ENCODE results near the gene C11orf98.

Gene C11orf98

DNA sequence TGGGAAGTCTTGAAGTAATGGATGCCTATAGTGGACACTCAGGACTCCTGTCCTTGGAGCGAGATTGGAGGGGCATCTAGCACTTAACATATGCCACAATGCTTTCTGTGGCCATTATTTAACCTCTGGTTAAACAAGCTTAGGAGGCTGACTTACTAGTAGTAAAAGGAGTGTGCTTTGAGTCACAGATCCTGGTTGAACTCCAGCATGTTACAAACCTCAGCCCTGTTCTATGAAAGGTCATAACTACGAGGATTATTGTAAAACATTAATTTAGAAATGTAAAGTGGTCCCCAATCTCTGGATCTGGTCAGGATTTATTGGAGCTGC, 8.2 kb upstream of the C11orf98 start:
- TF ChIP-seq, protein P1, sequence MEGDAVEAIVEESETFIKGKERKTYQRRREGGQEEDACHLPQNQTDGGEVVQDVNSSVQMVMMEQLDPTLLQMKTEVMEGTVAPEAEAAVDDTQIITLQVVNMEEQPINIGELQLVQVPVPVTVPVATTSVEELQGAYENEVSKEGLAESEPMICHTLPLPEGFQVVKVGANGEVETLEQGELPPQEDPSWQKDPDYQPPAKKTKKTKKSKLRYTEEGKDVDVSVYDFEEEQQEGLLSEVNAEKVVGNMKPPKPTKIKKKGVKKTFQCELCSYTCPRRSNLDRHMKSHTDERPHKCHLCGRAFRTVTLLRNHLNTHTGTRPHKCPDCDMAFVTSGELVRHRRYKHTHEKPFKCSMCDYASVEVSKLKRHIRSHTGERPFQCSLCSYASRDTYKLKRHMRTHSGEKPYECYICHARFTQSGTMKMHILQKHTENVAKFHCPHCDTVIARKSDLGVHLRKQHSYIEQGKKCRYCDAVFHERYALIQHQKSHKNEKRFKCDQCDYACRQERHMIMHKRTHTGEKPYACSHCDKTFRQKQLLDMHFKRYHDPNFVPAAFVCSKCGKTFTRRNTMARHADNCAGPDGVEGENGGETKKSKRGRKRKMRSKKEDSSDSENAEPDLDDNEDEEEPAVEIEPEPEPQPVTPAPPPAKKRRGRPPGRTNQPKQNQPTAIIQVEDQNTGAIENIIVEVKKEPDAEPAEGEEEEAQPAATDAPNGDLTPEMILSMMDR (IDR thresholded peaks at IDR 0.05; ENCODE audit: control insufficient read depth, extremely low read depth, insufficient read depth): no peak
- DNase-seq (ENCODE audit: low read depth): no peak
- no peak overlapping the region for H3K4me3 ChIP-seq (ENCODE audit: low read depth, low read length)

DNA sequence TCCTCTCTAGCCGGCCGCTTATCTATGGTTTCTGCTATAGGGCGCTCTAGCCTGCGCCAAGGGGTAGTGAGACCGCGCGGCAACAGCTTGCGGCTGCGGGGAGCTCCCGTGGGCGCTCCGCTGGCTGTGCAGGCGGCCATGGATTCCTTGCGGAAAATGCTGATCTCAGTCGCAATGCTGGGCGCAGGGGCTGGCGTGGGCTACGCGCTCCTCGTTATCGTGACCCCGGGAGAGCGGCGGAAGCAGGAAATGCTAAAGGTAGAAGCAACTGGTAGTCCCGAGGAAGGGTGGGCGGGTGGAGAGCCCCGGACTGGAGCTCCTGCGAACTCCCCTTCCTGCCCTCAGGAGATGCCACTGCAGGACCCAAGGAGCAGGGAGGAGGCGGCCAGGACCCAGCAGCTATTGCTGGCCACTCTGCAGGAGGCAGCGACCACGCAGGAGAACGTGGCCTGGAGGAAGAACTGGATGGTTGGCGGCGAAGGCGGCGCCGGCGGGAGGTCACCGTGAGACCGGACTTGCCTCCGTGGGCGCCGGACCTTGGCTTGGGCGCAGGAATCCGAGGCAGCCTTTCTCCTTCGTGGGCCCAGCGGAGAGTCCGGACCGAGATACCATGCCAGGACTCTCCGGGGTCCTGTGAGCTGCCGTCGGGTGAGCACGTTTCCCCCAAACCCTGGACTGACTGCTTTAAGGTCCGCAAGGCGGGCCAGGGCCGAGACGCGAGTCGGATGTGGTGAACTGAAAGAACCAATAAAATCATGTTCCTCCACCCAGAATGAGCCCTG, 6.8 kb upstream of the C11orf98 start, which contains the start of the genes LBHD1 and UQCC3:
TSS of gene LBHD1 (minus strand) at position 660 of the 782 bp plus-strand sequence. CDS start 2,236 bp downstream, outside the sequence.
TSS of gene UQCC3 (plus strand) at position 66 of the 782 bp plus-strand sequence. CDS start at position 139, 73 bp downstream.
- TF ChIP-seq, protein P1 (IDR thresholded peaks at IDR 0.05; ENCODE audit: control insufficient read depth, extremely low read depth, insufficient read depth): no peak
- H3K4me3 ChIP-seq (ENCODE audit: low read depth, low read length): peak within 1 kb of the TSS; percentile 89
- DNase-seq (ENCODE audit: low read depth): no peak

DNA sequence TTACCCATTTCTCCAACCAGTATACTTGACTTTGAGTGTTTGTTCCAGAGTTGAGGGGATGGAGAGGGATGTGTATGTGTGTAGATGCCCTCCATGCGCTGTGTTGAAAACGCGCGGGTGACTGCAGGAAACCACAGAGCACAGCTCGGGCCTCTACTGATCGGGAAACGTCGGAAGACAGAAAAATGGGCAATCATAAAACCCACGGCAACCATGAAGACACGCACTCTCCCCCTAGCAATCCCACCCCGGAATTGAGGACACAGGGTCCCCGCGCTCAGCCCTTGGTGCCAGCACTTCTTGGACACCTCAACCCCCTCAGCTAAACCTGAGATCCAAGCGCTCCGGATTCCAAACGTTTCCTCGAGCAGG, 6.2 kb upstream of the C11orf98 start:
- DNase-seq (ENCODE audit: low read depth): no peak
- TF ChIP-seq, protein P1 (IDR thresholded peaks at IDR 0.05; ENCODE audit: control insufficient read depth, extremely low read depth, insufficient read depth): no peak
- peak overlapping the region; percentile 89 for H3K4me3 ChIP-seq (ENCODE audit: low read depth, low read length)

DNA sequence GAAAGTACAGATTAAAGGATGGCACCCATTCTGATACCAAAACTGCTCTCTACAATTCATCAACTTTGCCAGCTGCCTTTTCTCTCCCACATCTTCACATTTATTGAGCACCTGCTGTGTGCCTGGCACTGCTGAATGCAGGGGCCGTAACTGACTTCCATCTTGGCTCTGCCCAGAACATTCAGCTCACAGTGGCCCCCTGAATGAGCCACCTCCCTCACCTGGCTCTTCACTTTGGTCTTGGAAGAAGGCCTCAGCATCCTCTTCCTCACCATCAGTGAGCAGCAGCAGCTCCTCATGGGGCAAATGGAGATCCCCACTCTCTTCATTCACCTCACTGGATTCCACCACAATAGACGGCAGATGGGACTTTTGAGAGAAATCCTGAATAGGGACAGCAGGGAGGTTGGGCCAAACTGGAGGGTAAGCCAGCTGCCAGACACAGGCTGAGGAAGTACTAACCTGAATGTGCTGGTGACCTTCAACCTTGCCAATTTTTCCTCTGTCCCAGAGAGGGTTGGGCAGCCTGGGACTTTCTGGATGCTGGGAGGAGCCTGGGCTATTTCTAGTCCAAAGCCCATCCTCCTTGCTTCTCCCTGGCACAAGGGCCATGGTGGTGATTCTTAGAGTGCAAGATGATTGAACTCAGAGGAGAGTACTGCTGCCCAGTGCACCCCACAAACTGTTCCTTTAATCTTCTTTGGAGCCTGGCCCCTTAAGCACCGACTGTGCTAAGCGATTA, 4.6 kb upstream of the C11orf98 start:
- TF ChIP-seq, protein P1 (IDR thresholded peaks at IDR 0.05; ENCODE audit: control insufficient read depth, extremely low read depth, insufficient read depth): no peak
- no peak overlapping the region for H3K4me3 ChIP-seq (ENCODE audit: low read depth, low read length)
- peak; percentile 71 for DNase-seq (ENCODE audit: low read depth)

DNA sequence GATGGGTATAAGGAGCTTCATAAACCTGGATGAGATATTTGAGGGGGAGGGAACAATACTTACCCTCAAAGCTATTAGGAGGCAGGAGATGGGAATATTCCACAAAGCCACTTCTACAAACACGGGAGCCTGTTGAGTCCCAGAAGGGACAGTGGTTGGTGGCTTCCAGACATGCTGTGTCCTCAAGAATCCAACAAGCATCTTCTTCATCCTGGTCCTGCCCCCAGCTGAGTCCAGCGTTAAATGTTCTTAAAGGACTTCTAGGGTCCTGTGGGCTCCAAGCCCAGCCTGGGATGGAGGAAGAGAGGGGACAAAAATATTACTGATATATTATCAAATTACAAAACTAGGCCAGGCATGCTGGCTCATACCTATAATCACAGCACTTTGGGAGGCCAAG, 2.5 kb upstream of the C11orf98 start:
- TF ChIP-seq, protein P1 (IDR thresholded peaks at IDR 0.05; ENCODE audit: control insufficient read depth, extremely low read depth, insufficient read depth): no peak
- H3K4me3 ChIP-seq (ENCODE audit: low read depth, low read length): no peak overlapping the region
- DNase-seq (ENCODE audit: low read depth): no peak

DNA sequence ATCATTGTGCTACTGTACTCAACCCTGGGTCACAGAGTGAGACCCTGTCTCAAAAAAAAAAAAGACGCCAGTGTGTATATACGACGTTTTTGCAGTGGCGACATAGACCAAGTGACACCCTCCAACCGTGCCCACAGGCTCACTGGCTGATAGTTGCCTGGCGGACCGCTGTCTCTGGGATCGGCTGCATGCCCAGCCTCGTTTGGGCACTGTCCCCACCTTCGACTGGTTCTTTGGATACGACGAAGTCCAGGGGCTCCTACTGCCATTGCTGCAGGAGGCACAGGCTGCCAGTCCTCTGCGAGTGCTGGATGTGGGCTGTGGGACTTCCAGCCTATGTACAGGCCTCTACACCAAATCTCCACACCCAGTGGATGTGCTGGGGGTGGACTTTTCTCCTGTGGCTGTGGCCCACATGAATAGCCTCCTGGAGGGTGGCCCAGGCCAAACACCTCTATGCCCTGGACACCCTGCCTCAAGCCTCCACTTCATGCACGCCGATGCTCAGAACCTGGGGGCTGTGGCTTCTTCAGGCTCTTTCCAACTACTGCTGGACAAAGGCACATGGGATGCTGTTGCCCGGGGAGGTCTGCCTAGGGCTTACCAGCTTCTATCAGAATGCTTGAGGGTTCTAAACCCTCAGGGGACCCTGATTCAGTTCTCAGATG, 1.4 kb upstream of the C11orf98 start:
- TF ChIP-seq, protein P1 (IDR thresholded peaks at IDR 0.05; ENCODE audit: control insufficient read depth, extremely low read depth, insufficient read depth): no peak
- peak overlapping the region; percentile 97 for H3K4me3 ChIP-seq (ENCODE audit: low read depth, low read length)
- DNase-seq (ENCODE audit: low read depth): no peak

Data from LNCaP clone FGC (cell line).